ENCODE results near the gene HDLBP. TPM values are rescaled to one million over a fixed set of nuclear protein-coding genes. Genes with fewer than 3 reads are reported as not detected.

Gene HDLBP
- total and polyA plus RNA-seq, 2 of the 4 experiments (the other 2 are of a cell fraction): 648 to 1,165 TPM

DNA sequence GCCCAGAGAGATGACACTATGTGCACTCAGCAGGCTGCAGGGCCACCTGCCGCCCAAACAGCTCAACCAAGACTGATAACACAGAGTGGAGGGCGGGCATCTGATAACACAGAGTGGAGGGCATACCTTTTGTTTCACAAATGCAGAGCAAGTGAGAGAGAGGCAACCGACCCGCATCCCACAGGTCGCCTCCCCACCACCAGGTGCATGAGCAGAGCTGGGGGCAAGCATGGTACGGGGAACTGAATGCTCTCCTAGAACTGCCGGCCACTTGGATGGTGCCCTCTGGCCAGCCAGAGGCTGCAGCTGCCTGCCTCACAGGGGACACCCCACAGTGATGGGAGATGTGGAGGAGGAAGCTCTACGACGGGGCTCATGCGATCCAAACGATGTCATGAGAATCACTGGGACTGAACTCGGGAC lies 77.5 kb downstream of the HDLBP start:
- H3K79me1 ChIP-seq (ENCODE audit: low read depth in 1 of 2, low read length in 2 of 2): peaks cover 34 to 84% of the 10 kb centered on the region in 2 experiments
- H2BK5ac ChIP-seq (ENCODE audit: low read depth, low read length, poor library complexity, severe bottlenecking): no peak overlapping the region
- peaks cover 77% of the 10 kb centered on the region for H4K20me1 ChIP-seq (ENCODE audit: insufficient read depth, low read length)
- H3K9me3 ChIP-seq (ENCODE audit: control insufficient read depth, insufficient read depth, low read length): no peaks in the 10 kb centered on the region
- WGBS, 2 experiments (ENCODE audit: extremely low coverage in 2 of 2, insufficient read length in 1 of 2): 95% methylated on average over 6 of the region's 12 CpGs; no CpG with 5 or more reads in 1 of the 2 experiments
- no peak overlapping the region for H3K18ac ChIP-seq (ENCODE audit: low read depth, low read length)
- no peak overlapping the region for H4K8ac ChIP-seq (ENCODE audit: low read depth in 2 of 2, low read length in 2 of 2)
- H3K27me3 ChIP-seq (ENCODE audit: control insufficient read depth, insufficient read depth, low read length): no peaks in the 10 kb centered on the region
- TF ChIP-seq RAD21 (IDR thresholded peaks at IDR 0.05; ENCODE audit: low read length): no peak
- TF ChIP-seq CHD1 (IDR thresholded peaks at IDR 0.05; ENCODE audit: low read depth, low read length): no peak
- TF ChIP-seq, protein P1, sequence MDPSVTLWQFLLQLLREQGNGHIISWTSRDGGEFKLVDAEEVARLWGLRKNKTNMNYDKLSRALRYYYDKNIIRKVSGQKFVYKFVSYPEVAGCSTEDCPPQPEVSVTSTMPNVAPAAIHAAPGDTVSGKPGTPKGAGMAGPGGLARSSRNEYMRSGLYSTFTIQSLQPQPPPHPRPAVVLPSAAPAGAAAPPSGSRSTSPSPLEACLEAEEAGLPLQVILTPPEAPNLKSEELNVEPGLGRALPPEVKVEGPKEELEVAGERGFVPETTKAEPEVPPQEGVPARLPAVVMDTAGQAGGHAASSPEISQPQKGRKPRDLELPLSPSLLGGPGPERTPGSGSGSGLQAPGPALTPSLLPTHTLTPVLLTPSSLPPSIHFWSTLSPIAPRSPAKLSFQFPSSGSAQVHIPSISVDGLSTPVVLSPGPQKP (IDR thresholded peaks at IDR 0.05; ENCODE audit: borderline replicate concordance, low read depth, low read length): no peak
- no peak for TF ChIP-seq NFE2L2 (IDR thresholded peaks at IDR 0.05; ENCODE audit: low read depth, low read length)
- TF ChIP-seq MXI1 (IDR thresholded peaks at IDR 0.05; ENCODE audit: borderline replicate concordance, low read depth, low read length): no peak
- TF ChIP-seq CEBPB (IDR thresholded peaks at IDR 0.05; ENCODE audit: low read depth, low read length): no peak
- TF ChIP-seq POLR2A (IDR thresholded peaks at IDR 0.05; ENCODE audit: low read depth, low read length): no peak
- H2BK15ac ChIP-seq (ENCODE audit: low read depth, low read length): no peak overlapping the region
- in situ Hi-C loops (cut with MboI; ENCODE audit: low sequenced_read_pairs): no loop called here
- no peak overlapping the region for H3K56ac ChIP-seq (ENCODE audit: extremely low read depth, insufficient read depth, low read length)
- H3K4me3 ChIP-seq (ENCODE audit: insufficient read depth, low read depth, low read length): no peak overlapping the region
- no peak overlapping the region for H4K91ac ChIP-seq (ENCODE audit: insufficient read depth, low read depth, low read length)
- H2BK120ac ChIP-seq (ENCODE audit: low read depth, low read length): no peak overlapping the region
- CTCF ChIA-PET: no interaction called here
- BruUV-seq (replicated peaks): no TSS peak
- peaks cover 94% of the 10 kb centered on the region for H3K36me3 ChIP-seq (ENCODE audit: control insufficient read depth, insufficient read depth, low read length)
- H2AK5ac ChIP-seq (ENCODE audit: low read depth, low read length): no peak overlapping the region
- H3K4ac ChIP-seq (ENCODE audit: low read depth, low read length): no peak overlapping the region
- ATAC-seq (ENCODE audit: low read depth): no peak
- no peak overlapping the region for H3K27ac ChIP-seq (ENCODE audit: insufficient read depth, low read length)
- H2AFZ ChIP-seq (replicated peaks; ENCODE audit: low read length, poor library complexity): no peak overlapping the region
- no peak overlapping the region for H2AK9ac ChIP-seq (replicated peaks; ENCODE audit: low read depth, low read length, poor library complexity)
- peaks cover 1% of the 10 kb centered on the region; the same call in 1 of the 2 replicates for H3K4me1 ChIP-seq (ENCODE audit: control insufficient read depth, insufficient read depth, low read length)
- H3K4me2 ChIP-seq (ENCODE audit: low read depth, low read length): no peak overlapping the region
- no peak overlapping the region for H3K9ac ChIP-seq (ENCODE audit: low read depth, low read length)
- H3K9me1 ChIP-seq (ENCODE audit: insufficient read depth, low read length): peaks cover 9% of the 10 kb centered on the region; the same call in 1 of the 2 replicates
- no peak overlapping the region for H3K14ac ChIP-seq (replicated peaks; ENCODE audit: low read depth, low read length)
- POLR2A ChIA-PET (ENCODE audit: unreplicated experiment): no interaction called here
- no peak overlapping the region for H3K23ac ChIP-seq (ENCODE audit: low read depth, low read length)
- dilution Hi-C loops (cut with HindIII; ENCODE audit: low sequenced_read_pairs, unreplicated experiment): no loop called here
- no peak overlapping the region for H2BK20ac ChIP-seq (ENCODE audit: low read depth, low read length)
- intact Hi-C loops (cut with micrococcal nuclease): no loop called here
- no peak overlapping the region for H4K5ac ChIP-seq (ENCODE audit: low read depth, low read length)
- no peak for DNase-seq
